A673 (cell line): ENCODE results near the gene B9D1.

Experiments
- EZH2 ChIP-seq: fragments of 200-600 bp; sonication (generic); IDR thresholded peaks from 2 replicates; pipeline ENCODE4 v1.6.1; 2017; ENCODE audit warnings: borderline replicate concordance, low read depth, mild to moderate bottlenecking, mixed read lengths, antibody characterized with exemption, low read length; ENCODE audit not compliant: poor library complexity, severe bottlenecking
- TF ChIP-seq, protein P1 (sequence below): fragments of 300-800, 200-600 bp; sonication (generic); conservative IDR thresholded peaks from 2 replicates; pipeline ENCODE4 v1.5.1; 2017; ENCODE audit warnings: low read depth, mild to moderate bottlenecking, antibody characterized with exemption, low read length, moderate library complexity, mixed read lengths

DNA sequence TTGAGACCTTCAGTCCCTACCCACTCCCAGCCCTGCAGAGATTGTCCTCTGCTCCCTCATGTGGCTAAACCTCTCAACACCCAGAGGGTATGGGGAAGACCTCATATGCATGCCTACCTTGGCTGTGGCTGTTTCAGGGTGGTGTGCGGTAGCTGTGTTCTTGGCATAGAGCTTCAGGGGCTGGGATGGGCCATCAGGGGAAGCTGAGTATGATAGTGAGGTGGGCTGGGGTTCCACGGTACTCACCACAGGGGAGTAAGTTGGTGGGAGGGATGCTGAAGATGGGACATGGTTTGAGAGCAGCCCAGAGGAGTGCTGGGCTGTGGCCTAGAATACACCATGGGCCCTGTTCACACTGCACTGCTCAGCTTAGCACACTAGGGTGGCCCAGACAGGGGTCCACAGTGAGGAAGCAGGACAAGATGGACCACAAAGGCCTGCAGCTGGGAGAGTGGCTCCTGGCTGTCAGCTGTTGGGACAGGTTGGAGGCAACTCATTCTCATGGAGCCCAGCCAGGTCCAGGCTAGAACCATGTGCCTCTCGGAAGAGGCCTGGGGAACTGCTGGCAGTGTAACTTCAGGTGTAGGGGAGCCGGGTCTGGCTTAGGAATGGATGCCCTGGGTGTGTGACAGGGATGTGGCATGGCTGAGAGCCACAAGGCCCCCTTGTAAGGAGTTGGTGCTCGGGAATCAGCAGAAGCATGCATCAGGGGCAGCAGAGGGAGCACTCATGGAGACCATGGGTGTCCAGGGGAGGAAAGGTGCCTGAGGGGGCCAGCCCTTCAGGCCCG, 21.4 kb upstream of the B9D1 start:
- TF ChIP-seq, protein P1, sequence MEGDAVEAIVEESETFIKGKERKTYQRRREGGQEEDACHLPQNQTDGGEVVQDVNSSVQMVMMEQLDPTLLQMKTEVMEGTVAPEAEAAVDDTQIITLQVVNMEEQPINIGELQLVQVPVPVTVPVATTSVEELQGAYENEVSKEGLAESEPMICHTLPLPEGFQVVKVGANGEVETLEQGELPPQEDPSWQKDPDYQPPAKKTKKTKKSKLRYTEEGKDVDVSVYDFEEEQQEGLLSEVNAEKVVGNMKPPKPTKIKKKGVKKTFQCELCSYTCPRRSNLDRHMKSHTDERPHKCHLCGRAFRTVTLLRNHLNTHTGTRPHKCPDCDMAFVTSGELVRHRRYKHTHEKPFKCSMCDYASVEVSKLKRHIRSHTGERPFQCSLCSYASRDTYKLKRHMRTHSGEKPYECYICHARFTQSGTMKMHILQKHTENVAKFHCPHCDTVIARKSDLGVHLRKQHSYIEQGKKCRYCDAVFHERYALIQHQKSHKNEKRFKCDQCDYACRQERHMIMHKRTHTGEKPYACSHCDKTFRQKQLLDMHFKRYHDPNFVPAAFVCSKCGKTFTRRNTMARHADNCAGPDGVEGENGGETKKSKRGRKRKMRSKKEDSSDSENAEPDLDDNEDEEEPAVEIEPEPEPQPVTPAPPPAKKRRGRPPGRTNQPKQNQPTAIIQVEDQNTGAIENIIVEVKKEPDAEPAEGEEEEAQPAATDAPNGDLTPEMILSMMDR, result no peak
- no peak for TF ChIP-seq EZH2
